HFF-Myc (cell line): ENCODE results near the gene GABRB1.

ENCODE experiments used
- DNase-seq: peaks from one replicate; pipeline ENCODE4 v3.0.0-alpha.2; 2011; ENCODE audit warnings: low read depth; ENCODE audit errors: extremely low read depth
- H3K4me3 ChIP-seq: replicated peaks from 2 replicates; pipeline ENCODE4 v1.5.1; 2011; ENCODE audit warnings: low read depth, mild to moderate bottlenecking, control low read depth, low read length
- CTCF ChIP-seq: IDR thresholded peaks from 2 replicates; pipeline ENCODE4 v1.5.1; 2012; ENCODE audit warnings: mild to moderate bottlenecking, low read depth, low read length, control low read depth; ENCODE audit errors: missing control alignments

Gene GABRB1

GRCh38 chr4:47239649-47240048 is 208.3 kb downstream of the GABRB1 start:
- TF ChIP-seq CTCF: no peak
- DNase-seq: no peak
- H3K4me3 ChIP-seq: no peak overlapping the region

- no peak for TF ChIP-seq CTCF
- H3K4me3 ChIP-seq: no peak overlapping the region
- no peak for DNase-seq
These were observed 220.2 kb downstream of the GABRB1 start for GRCh38 chr4:47251348-47252135.

- no peak for DNase-seq
- H3K4me3 ChIP-seq: no peak overlapping the region
- no peak for TF ChIP-seq CTCF
These were observed 232.4 kb downstream of the GABRB1 start for GRCh38 chr4:47263721-47264120.

GRCh38 chr4:47270201-47270888 is 239.0 kb downstream of the GABRB1 start:
- no peak for DNase-seq

GRCh38 chr4:47271291-47271690 is 239.9 kb downstream of the GABRB1 start:
- H3K4me3 ChIP-seq: no peak overlapping the region
- TF ChIP-seq CTCF: no peak
- no peak for DNase-seq

More at GRCh38 chr4:47270201-47270888, 239.0 kb downstream of the GABRB1 start:
- H3K4me3 ChIP-seq: no peak overlapping the region
- no peak for TF ChIP-seq CTCF

GRCh38 chr4:47274901-47275300 is 243.5 kb downstream of the GABRB1 start:
- no peak for DNase-seq
- no peak for TF ChIP-seq CTCF
- no peak overlapping the region for H3K4me3 ChIP-seq
